WTC11 (cell line): ENCODE data around the gene ZNF568. TPM values are rescaled to one million over a fixed set of nuclear protein-coding genes. Genes with fewer than 3 reads are reported as not detected.

Source experiments
- ATAC-seq: fragments of 200-7000 bp; cut with Tn5 transposase; 2 replicates; pipeline ENCODE4 v1.10.0; 2021; ENCODE audit warnings: mild to moderate bottlenecking, moderate library complexity
- CTCF ChIA-PET: fragments of 300-600 bp; sonication (Branson Sonifier 250); formaldehyde crosslinking; loops from one replicate; lab custom pipeline; 2021; ENCODE audit warnings: antibody characterized with exemption; lab: Charles Lee
- POLR2A ChIA-PET: fragments of 350-600 bp; sonication (Branson Sonifier 250); formaldehyde crosslinking; loops from one replicate; lab custom pipeline; 2021; ENCODE audit warnings: antibody characterized with exemption; lab: Charles Lee
- DNase-seq: peaks from one replicate; pipeline ENCODE4 v3.0.0; 2021; ENCODE audit warnings: low spot score
- H3K27ac Mint-ChIP-seq: 2 replicates; pipeline ENCODE4 v1.8.0; 2021; ENCODE audit warnings: mixed read lengths
- H3K27me3 Mint-ChIP-seq: 2 replicates; pipeline ENCODE4 v1.8.0; 2021; ENCODE audit warnings: low read depth, mild to moderate bottlenecking, moderate library complexity, mixed read lengths
- H3K36me3 Mint-ChIP-seq: 2 replicates; pipeline ENCODE4 v1.8.0; 2021; ENCODE audit warnings: mixed read lengths
- H3K4me1 Mint-ChIP-seq: 2 replicates; pipeline ENCODE4 v1.8.0; 2022; ENCODE audit warnings: mixed read lengths
- H3K4me3 Mint-ChIP-seq: 2 replicates; pipeline ENCODE4 v1.8.0; 2021; ENCODE audit warnings: mild to moderate bottlenecking, moderate library complexity, mixed read lengths
- H3K9me3 Mint-ChIP-seq: 2 replicates; pipeline ENCODE4 v1.8.0; 2021; ENCODE audit warnings: mixed read lengths
- CBFB ChIP-seq: sonication (generic); formaldehyde crosslinking; IDR thresholded peaks from 2 replicates; pipeline ENCODE4 v1.8.1; 2022; ENCODE audit warnings: mild to moderate bottlenecking, low read depth, missing genetic modification reagents
- E2F5 ChIP-seq: sonication (generic); formaldehyde crosslinking; IDR thresholded peaks from 2 replicates; pipeline ENCODE4 v1.8.1; 2022; ENCODE audit warnings: mild to moderate bottlenecking, moderate library complexity, missing genetic modification reagents
- ELF4 ChIP-seq: sonication (generic); formaldehyde crosslinking; IDR thresholded peaks from 2 replicates; pipeline ENCODE4 v1.8.1; 2022; ENCODE audit warnings: low read depth, mild to moderate bottlenecking, moderate library complexity, missing genetic modification reagents
- GTF2I ChIP-seq: fragments of 250-450 bp; sonication (Bioruptor Pico); conservative IDR thresholded peaks from 2 replicates; pipeline ENCODE4 v1.4.0; 2021; ENCODE audit warnings: mild to moderate bottlenecking
- IRF1 ChIP-seq: sonication (generic); formaldehyde crosslinking; IDR thresholded peaks from 2 replicates; pipeline ENCODE4 v1.8.0; 2023; ENCODE audit warnings: missing genetic modification reagents
- IRF2 ChIP-seq: sonication (generic); formaldehyde crosslinking; IDR thresholded peaks from 2 replicates; pipeline ENCODE4 v1.8.0; 2022; ENCODE audit warnings: low read depth, missing genetic modification reagents, borderline replicate concordance
- MYBL2 ChIP-seq: sonication (generic); formaldehyde crosslinking; IDR thresholded peaks from 2 replicates; pipeline ENCODE4 v1.8.1; 2023; ENCODE audit warnings: mild to moderate bottlenecking, moderate library complexity, missing genetic modification reagents
- NR1H2 ChIP-seq: sonication (generic); formaldehyde crosslinking; IDR thresholded peaks from 2 replicates; pipeline ENCODE4 v1.9.0; 2021; ENCODE audit warnings: mild to moderate bottlenecking, moderate library complexity, missing genetic modification reagents
- PRRX2 ChIP-seq: fragments of 250-450 bp; sonication (Bioruptor Pico); IDR thresholded peaks from 2 replicates; pipeline ENCODE4 v1.8.0; 2021; ENCODE audit warnings: mild to moderate bottlenecking
- RELA ChIP-seq: sonication (generic); formaldehyde crosslinking; IDR thresholded peaks from 2 replicates; pipeline ENCODE4 v1.8.1; 2022; ENCODE audit warnings: missing genetic modification reagents, mild to moderate bottlenecking, borderline replicate concordance
- SMAD3 ChIP-seq: sonication (generic); formaldehyde crosslinking; IDR thresholded peaks from 2 replicates; pipeline ENCODE4 v1.8.0; 2022; ENCODE audit warnings: missing genetic modification reagents, mild to moderate bottlenecking, borderline replicate concordance
- SP1 ChIP-seq: sonication (generic); formaldehyde crosslinking; conservative IDR thresholded peaks from 2 replicates; pipeline ENCODE4 v1.8.1; 2022; ENCODE audit warnings: missing genetic modification reagents
- TCF7 ChIP-seq: sonication (generic); formaldehyde crosslinking; IDR thresholded peaks from 2 replicates; pipeline ENCODE4 v1.8.0; 2022; ENCODE audit warnings: mild to moderate bottlenecking, low read depth, missing genetic modification reagents, moderate library complexity
- TEAD4 ChIP-seq: sonication (generic); formaldehyde crosslinking; IDR thresholded peaks from 2 replicates; pipeline ENCODE4 v1.8.0; 2022; ENCODE audit warnings: mild to moderate bottlenecking, missing genetic modification reagents
- ZNF121 ChIP-seq: sonication (generic); formaldehyde crosslinking; IDR thresholded peaks from 2 replicates; pipeline ENCODE4 v1.8.0; 2023; ENCODE audit warnings: missing genetic modification reagents
- ZNF138 ChIP-seq: sonication (generic); formaldehyde crosslinking; conservative IDR thresholded peaks from 2 replicates; pipeline ENCODE4 v1.8.1; 2022; ENCODE audit warnings: mild to moderate bottlenecking, moderate library complexity, missing genetic modification reagents
- ZNF263 ChIP-seq: sonication (generic); formaldehyde crosslinking; IDR thresholded peaks from 2 replicates; pipeline ENCODE4 v1.8.1; 2022; ENCODE audit warnings: low read depth, mild to moderate bottlenecking, moderate library complexity, missing genetic modification reagents
- ZNF281 ChIP-seq: sonication (generic); formaldehyde crosslinking; IDR thresholded peaks from 2 replicates; pipeline ENCODE4 v1.8.0; 2023; ENCODE audit warnings: mild to moderate bottlenecking, missing genetic modification reagents
- ZNF317 ChIP-seq: sonication (generic); formaldehyde crosslinking; IDR thresholded peaks from 2 replicates; pipeline ENCODE4 v1.8.1; 2023; ENCODE audit warnings: low read depth, mild to moderate bottlenecking, moderate library complexity, missing genetic modification reagents, borderline replicate concordance
- ZNF396 ChIP-seq: fragments of 250-450 bp; sonication (Bioruptor Pico); IDR thresholded peaks from 2 replicates; pipeline ENCODE4 v1.8.0; 2021; ENCODE audit warnings: mild to moderate bottlenecking, moderate library complexity, borderline replicate concordance
- total RNA-seq: library from RNA; stranded (reverse); gene quantifications from 3 replicates; pipeline ENCODE4 v1.2.3, GENCODE V29; 2021
- TF ChIP-seq, protein P1 (sequence below): sonication (generic); formaldehyde crosslinking; IDR thresholded peaks from 2 replicates; pipeline ENCODE4 v1.8.1; 2023; ENCODE audit warnings: mild to moderate bottlenecking, moderate library complexity, missing genetic modification reagents
- TF ChIP-seq, protein P2 (sequence below): sonication (generic); formaldehyde crosslinking; IDR thresholded peaks from 2 replicates; pipeline ENCODE4 v1.8.0; 2022; ENCODE audit warnings: mild to moderate bottlenecking, missing genetic modification reagents
- TF ChIP-seq, protein P3 (sequence below): sonication (generic); formaldehyde crosslinking; IDR thresholded peaks from 2 replicates; pipeline ENCODE4 v1.8.0; 2022; ENCODE audit warnings: mild to moderate bottlenecking, missing genetic modification reagents
- TF ChIP-seq, protein P4 (sequence below): fragments of 200-600 bp; IDR thresholded peaks from 2 replicates; pipeline ENCODE4 v1.8.0; 2022; ENCODE audit warnings: antibody characterized with exemption

Gene ZNF568
- total RNA-seq, 1 experiment from 2014 or later, result 10.5 TPM

- TF ChIP-seq, protein P1, sequence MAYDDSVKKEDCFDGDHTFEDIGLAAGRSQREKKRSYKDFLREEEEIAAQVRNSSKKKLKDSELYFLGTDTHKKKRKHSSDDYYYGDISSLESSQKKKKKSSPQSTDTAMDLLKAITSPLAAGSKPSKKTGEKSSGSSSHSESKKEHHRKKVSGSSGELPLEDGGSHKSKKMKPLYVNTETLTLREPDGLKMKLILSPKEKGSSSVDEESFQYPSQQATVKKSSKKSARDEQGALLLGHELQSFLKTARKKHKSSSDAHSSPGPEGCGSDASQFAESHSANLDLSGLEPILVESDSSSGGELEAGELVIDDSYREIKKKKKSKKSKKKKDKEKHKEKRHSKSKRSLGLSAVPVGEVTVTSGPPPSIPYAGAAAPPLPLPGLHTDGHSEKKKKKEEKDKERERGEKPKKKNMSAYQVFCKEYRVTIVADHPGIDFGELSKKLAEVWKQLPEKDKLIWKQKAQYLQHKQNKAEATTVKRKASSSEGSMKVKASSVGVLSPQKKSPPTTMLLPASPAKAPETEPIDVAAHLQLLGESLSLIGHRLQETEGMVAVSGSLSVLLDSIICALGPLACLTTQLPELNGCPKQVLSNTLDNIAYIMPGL (CRISPR knock-in tag), result no peak
- TF ChIP-seq IRF1 (CRISPR knock-in tag) (no peak), SMAD3 (CRISPR knock-in tag) (no peak), MYBL2 (no peak), ELF4 (CRISPR knock-in tag) (no peak), RELA (no peak), ZNF396 (no peak), TCF7 (no peak), IRF2 (no peak), GTF2I (CRISPR knock-in tag) (no peak), ZNF138 (no peak), ZNF317 (CRISPR knock-in tag) (no peak), PRRX2 (CRISPR knock-in tag) (no peak), TEAD4 (CRISPR knock-in tag) (no peak)
- TF ChIP-seq, protein P2, sequence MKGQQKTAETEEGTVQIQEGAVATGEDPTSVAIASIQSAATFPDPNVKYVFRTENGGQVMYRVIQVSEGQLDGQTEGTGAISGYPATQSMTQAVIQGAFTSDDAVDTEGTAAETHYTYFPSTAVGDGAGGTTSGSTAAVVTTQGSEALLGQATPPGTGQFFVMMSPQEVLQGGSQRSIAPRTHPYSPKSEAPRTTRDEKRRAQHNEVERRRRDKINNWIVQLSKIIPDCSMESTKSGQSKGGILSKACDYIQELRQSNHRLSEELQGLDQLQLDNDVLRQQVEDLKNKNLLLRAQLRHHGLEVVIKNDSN (CRISPR knock-in tag), result no peak
- TF ChIP-seq, protein P3, sequence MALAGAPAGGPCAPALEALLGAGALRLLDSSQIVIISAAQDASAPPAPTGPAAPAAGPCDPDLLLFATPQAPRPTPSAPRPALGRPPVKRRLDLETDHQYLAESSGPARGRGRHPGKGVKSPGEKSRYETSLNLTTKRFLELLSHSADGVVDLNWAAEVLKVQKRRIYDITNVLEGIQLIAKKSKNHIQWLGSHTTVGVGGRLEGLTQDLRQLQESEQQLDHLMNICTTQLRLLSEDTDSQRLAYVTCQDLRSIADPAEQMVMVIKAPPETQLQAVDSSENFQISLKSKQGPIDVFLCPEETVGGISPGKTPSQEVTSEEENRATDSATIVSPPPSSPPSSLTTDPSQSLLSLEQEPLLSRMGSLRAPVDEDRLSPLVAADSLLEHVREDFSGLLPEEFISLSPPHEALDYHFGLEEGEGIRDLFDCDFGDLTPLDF (CRISPR knock-in tag), result no peak
- POLR2A ChIA-PET, result interaction anchor here (1.2 kb wide), 2 partner anchors 106 to 245 kb away, joined by 3 to 4 read pairs; partner anchors contain the start of gene ZNF420
- peaks cover 3% of the 10 kb centered on the region; the same call in 1 of the 2 replicates for H3K4me1 Mint-ChIP-seq
- no peak overlapping the region for H3K27ac Mint-ChIP-seq
- CTCF ChIA-PET, result interaction anchor here (1.0 to 1.7 kb wide), 3 partner anchors 34 to 123 kb away, joined by 4 to 7 read pairs (median 6); partner anchors contain the start of genes ZNF345 and ZNF420
- peaks cover 21% of the 10 kb centered on the region for H3K36me3 Mint-ChIP-seq
- no peaks in the 10 kb centered on the region for H3K27me3 Mint-ChIP-seq
- H3K9me3 Mint-ChIP-seq, result peaks cover 5% of the 10 kb centered on the region
- peak overlapping the region; percentile 95 for H3K4me3 Mint-ChIP-seq
- DNase-seq, result peak; percentile 47
- ATAC-seq, result peak; percentile 6
Measured at GRCh38 chr19:36972571-36972970, 56.4 kb downstream of the ZNF568 start.

- peak; percentile 90 for DNase-seq
- H3K4me1 Mint-ChIP-seq, result peaks cover 3% of the 10 kb centered on the region; the same call in 1 of the 2 replicates
- peaks cover 7% of the 10 kb centered on the region; the same call in 1 of the 2 replicates for H3K9me3 Mint-ChIP-seq
- H3K36me3 Mint-ChIP-seq, result peaks cover 27% of the 10 kb centered on the region
- POLR2A ChIA-PET, result interaction anchor here (0.8 to 1.2 kb wide), 4 partner anchors 12 to 244 kb away, joined by 3 to 4 read pairs (median 4); partner anchors contain the start of gene ZNF420
- peak overlapping the region; percentile 94 for H3K27ac Mint-ChIP-seq
- ATAC-seq, result peak; percentile 97
- no peaks in the 10 kb centered on the region for H3K27me3 Mint-ChIP-seq
- CTCF ChIA-PET, result interaction anchor here (1.0 to 1.7 kb wide), 3 partner anchors 35 to 123 kb away, joined by 4 to 7 read pairs (median 6); partner anchors contain the start of genes ZNF345 and ZNF420
- peak overlapping the region; percentile 95 for H3K4me3 Mint-ChIP-seq
- TF ChIP-seq ZNF263 (CRISPR knock-in tag) (no peak), SP1 (CRISPR knock-in tag) (0 out of 2 replicates have a peak, but pooled peaks have one; percentile 9), E2F5 (CRISPR knock-in tag) (no peak), ZNF121 (CRISPR knock-in tag) (peak; percentile 98), SMAD3 (CRISPR knock-in tag) (no peak), CBFB (CRISPR knock-in tag) (0 out of 2 replicates have a peak, but pooled peaks have one; percentile 13), NR1H2 (CRISPR knock-in tag) (no peak), ZNF281 (CRISPR knock-in tag) (no peak)
- TF ChIP-seq, protein P4, sequence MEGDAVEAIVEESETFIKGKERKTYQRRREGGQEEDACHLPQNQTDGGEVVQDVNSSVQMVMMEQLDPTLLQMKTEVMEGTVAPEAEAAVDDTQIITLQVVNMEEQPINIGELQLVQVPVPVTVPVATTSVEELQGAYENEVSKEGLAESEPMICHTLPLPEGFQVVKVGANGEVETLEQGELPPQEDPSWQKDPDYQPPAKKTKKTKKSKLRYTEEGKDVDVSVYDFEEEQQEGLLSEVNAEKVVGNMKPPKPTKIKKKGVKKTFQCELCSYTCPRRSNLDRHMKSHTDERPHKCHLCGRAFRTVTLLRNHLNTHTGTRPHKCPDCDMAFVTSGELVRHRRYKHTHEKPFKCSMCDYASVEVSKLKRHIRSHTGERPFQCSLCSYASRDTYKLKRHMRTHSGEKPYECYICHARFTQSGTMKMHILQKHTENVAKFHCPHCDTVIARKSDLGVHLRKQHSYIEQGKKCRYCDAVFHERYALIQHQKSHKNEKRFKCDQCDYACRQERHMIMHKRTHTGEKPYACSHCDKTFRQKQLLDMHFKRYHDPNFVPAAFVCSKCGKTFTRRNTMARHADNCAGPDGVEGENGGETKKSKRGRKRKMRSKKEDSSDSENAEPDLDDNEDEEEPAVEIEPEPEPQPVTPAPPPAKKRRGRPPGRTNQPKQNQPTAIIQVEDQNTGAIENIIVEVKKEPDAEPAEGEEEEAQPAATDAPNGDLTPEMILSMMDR, result peak; percentile 75
Measured at GRCh38 chr19:36973021-36973843, 57.1 kb downstream of the ZNF568 start.
